GM12878 (cell line): ENCODE measurements around the gene CCSER1. TPM values are rescaled to one million over a fixed set of nuclear protein-coding genes. Genes with fewer than 3 reads are reported as not detected.

ENCODE experiments used
- ATAC-seq: fragments of 200-7000 bp; cut with Tn5 transposase; 3 replicates; pipeline ENCODE4 v1.9.1; 2020; ENCODE audit warnings: mild to moderate bottlenecking, moderate library complexity
- BruUV-seq: library from RNA; stranded (reverse); fragments of 400-500 nt; replicated peaks from 2 replicates; lab custom pipeline; 2021; lab: Mats Ljungman, UMichigan
- CTCF ChIA-PET: fragments of 300-600 bp; sonication (Branson Sonifier 250); formaldehyde crosslinking; extraction: SDS; loops from one replicate; lab custom pipeline; 2021; ENCODE audit warnings: inconsistent platforms; lab: Yijun Ruan, JAX
- POLR2A ChIA-PET: fragments of 350-600 bp; formaldehyde crosslinking; extraction: SDS; loops from one replicate; lab custom pipeline; 2021; ENCODE audit warnings: inconsistent platforms; lab: Charles Lee
- RAD21 ChIA-PET: fragments of 300-600 bp; sonication (Branson Sonifier 250); formaldehyde crosslinking; loops from one replicate; lab custom pipeline; 2023; ENCODE audit warnings: antibody characterized with exemption; ENCODE audit not compliant: unreplicated experiment; lab: Charles Lee
- SMC1A ChIA-PET: fragments of 300-600 bp; sonication (Branson Sonifier 250); formaldehyde crosslinking; loops from one replicate; lab custom pipeline; 2023; ENCODE audit not compliant: unreplicated experiment, uncharacterized antibody; lab: Charles Lee
- DNase-seq: peaks from one replicate; pipeline ENCODE4 v3.0.0-alpha.2; 2011; ENCODE audit warnings: low read depth, low spot score
- FAIRE-seq: peaks from 3 replicates; lab custom pipeline; 2011; peaks lifted over from hg19 to GRCh38; lab: Jason Lieb, UNC
- H2AFZ ChIP-seq: 2 replicates; pipeline ENCODE4 v1.6.0; 2011; ENCODE audit warnings: low read depth, low read length, control low read depth; ENCODE audit not compliant: control insufficient read depth
- H3K27ac ChIP-seq: 2 replicates; pipeline ENCODE4 v1.5.1; 2011; ENCODE audit warnings: control low read depth; ENCODE audit not compliant: control insufficient read depth, insufficient read depth
- H3K27me3 ChIP-seq, 2 experiments: replicated peaks in 1 of 2; 2 replicates each; pipeline versions ENCODE4 v1.6.0 to v1.6.1; 2011; ENCODE audit warnings: low read length in 1 of 2; ENCODE audit not compliant: control insufficient read depth in 2 of 2, insufficient read depth in 2 of 2
- H3K36me3 ChIP-seq, 2 experiments: 2 replicates each; pipeline ENCODE4 v1.5.1; 2011; ENCODE audit warnings: low read length in 1 of 2; ENCODE audit not compliant: control insufficient read depth in 2 of 2, insufficient read depth in 2 of 2
- H3K4me1 ChIP-seq: 2 replicates; pipeline ENCODE4 v1.6.1; 2011; ENCODE audit warnings: mild to moderate bottlenecking, low read length, moderate library complexity, mixed read lengths; ENCODE audit not compliant: control insufficient read depth, insufficient read depth
- H3K4me2 ChIP-seq: 2 replicates; pipeline ENCODE4 v1.6.0; 2011; ENCODE audit warnings: control low read depth; ENCODE audit not compliant: control insufficient read depth, insufficient read depth
- H3K4me3 ChIP-seq: fragments of 200-600 bp; sonication (generic); 2 replicates; pipeline ENCODE4 v1.5.1; 2016
- H3K79me2 ChIP-seq: 2 replicates; pipeline ENCODE4 v1.6.0; 2011; ENCODE audit warnings: low read length; ENCODE audit not compliant: control insufficient read depth, insufficient read depth
- H3K9ac ChIP-seq: 2 replicates; pipeline ENCODE4 v1.8.0; 2011; ENCODE audit warnings: low read length, control low read depth, mixed read lengths; ENCODE audit not compliant: control insufficient read depth, insufficient read depth
- H3K9me3 ChIP-seq: replicated peaks from 3 replicates; pipeline ENCODE4 v1.5.1; 2011; ENCODE audit warnings: mild to moderate bottlenecking, low read length; ENCODE audit not compliant: control insufficient read depth, insufficient read depth
- H4K20me1 ChIP-seq: 2 replicates; pipeline ENCODE4 v1.6.0; 2011; ENCODE audit not compliant: control insufficient read depth, insufficient read depth
- E2F8 ChIP-seq: fragments of 450-650 bp; IDR thresholded peaks from 2 replicates; pipeline ENCODE4 v1.6.1; 2018; ENCODE audit warnings: mild to moderate bottlenecking, low read depth, moderate library complexity; ENCODE audit not compliant: partially characterized antibody
- GABPA ChIP-seq: IDR thresholded peaks from 2 replicates; pipeline ENCODE4 v1.6.1; 2014; ENCODE audit warnings: antibody characterized with exemption, low read depth, mild to moderate bottlenecking, inconsistent platforms
- NFYA ChIP-seq: IDR thresholded peaks from 2 replicates; pipeline ENCODE4 v1.6.1; 2011; ENCODE audit warnings: low read depth, mild to moderate bottlenecking, low read length, improper control_type of control experiment, borderline replicate concordance
- NFYB ChIP-seq: IDR thresholded peaks from 2 replicates; pipeline ENCODE4 v1.6.1; 2011; ENCODE audit warnings: low read depth, mild to moderate bottlenecking, low read length, improper control_type of control experiment, moderate library complexity; ENCODE audit not compliant: insufficient read depth
- NKRF ChIP-seq: fragments of 450-650 bp; conservative IDR thresholded peaks from 2 replicates; pipeline ENCODE4 v1.6.1; 2017; ENCODE audit warnings: mild to moderate bottlenecking, moderate library complexity
- POU2F2 ChIP-seq: IDR thresholded peaks from 3 replicates; pipeline ENCODE4 v1.6.1; 2011; ENCODE audit warnings: low read depth, mild to moderate bottlenecking, low read length, borderline replicate concordance
- RAD21 ChIP-seq: IDR thresholded peaks from 2 replicates; pipeline ENCODE4 v1.6.1; 2011; ENCODE audit warnings: mild to moderate bottlenecking, low read depth, low read length, moderate library complexity; ENCODE audit not compliant: insufficient read depth
- SIN3A ChIP-seq: IDR thresholded peaks from 2 replicates; pipeline ENCODE4 v1.6.1; 2012; ENCODE audit warnings: low read depth, low read length, improper control_type of control experiment
- TARDBP ChIP-seq: IDR thresholded peaks from 2 replicates; pipeline ENCODE4 v1.6.1; 2016; ENCODE audit warnings: borderline replicate concordance
- WGBS: methylation state at CpG from one replicate; pipeline ENCODE4 v1.1.6; 2016; ENCODE audit warnings: low lambda C conversion rate; ENCODE audit not compliant: insufficient replicate concordance, insufficient coverage; ENCODE audit errors: missing lambda C conversion rate; 5-methylcytosine and 5-hydroxymethylcytosine counted together
- in situ Hi-C: fragments of 300-500 bp; cut with MboI; formaldehyde crosslinking; loops from 9 replicates; pipeline ENCODE4 v1.14.3; 2018; ENCODE audit warnings: mixed read lengths
- intact Hi-C: fragments of 100-400 bp; cut with micrococcal nuclease; formaldehyde crosslinking; loops from one replicate; pipeline ENCODE4 v1.14.2; 2022; ENCODE audit not compliant: unreplicated experiment
- polyA plus RNA-seq, 11 experiments: library from polyadenylated mRNA; depleted of rRNA in 4 of 11; unstranded in 6 of 11; stranded (reverse) in 5 of 11; fragments of >200 nt; fragmentation: Nextera tagmentation in 4 of 11; fragmentation: Illumina TruSeq in 1 of 11; extraction: Ambion mirVana in 4 of 11; extraction: Trizol in 1 of 11; gene quantifications; 1 replicate in 1 of 11; 2 replicates in 10 of 11; pipeline versions ENCODE4 v1.2.1 to v1.2.3, GENCODE V29; 2011 to 2016; ENCODE audit warnings: inconsistent platforms in 2 of 11, missing spikeins in 2 of 11, low read depth in 1 of 11
- total RNA-seq, 4 experiments: library from RNA; depleted of rRNA in 3 of 4; stranded (reverse); fragments of >200 nt in 3 of 4; fragmentation: Illumina TruSeq in 1 of 4; extraction: Trizol in 1 of 4; gene quantifications; 2 replicates each; pipeline versions ENCODE4 v1.2.1 to v1.2.3, GENCODE V29; 2013 to 2021

The CCSER1 gene
- total and polyA plus RNA-seq, 10 of the 15 experiments (the other 5 are each of a cell fraction or from before 2014, with no cell fraction given), result 0.22 to 2.7 (median 1.0) TPM

GRCh38 chr4:90943311-90943710, 816.1 kb downstream of the CCSER1 start:
- Histone ChIP-seq H3K4me3 (no peak overlapping the region), H2AFZ (no peak overlapping the region), H3K4me2 (no peak overlapping the region), H3K36me3 (no peaks in the 10 kb centered on the region), H3K4me1 (no peaks in the 10 kb centered on the region), H3K9me3 (no peaks in the 10 kb centered on the region), H3K9ac (no peak overlapping the region), H3K79me2 (no peaks in the 10 kb centered on the region), H4K20me1 (no peaks in the 10 kb centered on the region), H3K27ac (no peak overlapping the region), H3K27me3 (no peaks in the 10 kb centered on the region)
- intact Hi-C loops, result no loop called here
- FAIRE-seq (no peak), ATAC-seq (no peak), DNase-seq (no peak)
- no TSS peak for BruUV-seq
- in situ Hi-C loops, result no loop called here
- WGBS, result 38% methylated on average over 6 of the region's 6 CpGs
- TF ChIP-seq GABPA (no peak), TARDBP (no peak), SIN3A (no peak), NFYB (no peak), NFYA (no peak), E2F8 (no peak), POU2F2 (no peak), NKRF (no peak), RAD21 (no peak)
- SMC1A ChIA-PET, result no interaction called here
- RAD21 ChIA-PET, result interaction anchor here (0.7 kb wide), 1 partner anchor 51 kb away, joined by 5 read pairs; no protein-coding TSS in a partner anchor
- POLR2A ChIA-PET, result no interaction called here
- CTCF ChIA-PET, result no interaction called here
